Stimulated activated CD8-positive, alpha-beta memory T cell treated with anti-CD3 and anti-CD28 coated beads, Interleukin-15, amount 100 ng/mL, for 24 hours (primary cell): ENCODE results near the gene PPP4R4.

Experiments used
- DNase-seq: peaks from one replicate; pipeline ENCODE4 v3.0.0-alpha.2; 2020; ENCODE audit warnings: low read depth

The PPP4R4 gene

DNA sequence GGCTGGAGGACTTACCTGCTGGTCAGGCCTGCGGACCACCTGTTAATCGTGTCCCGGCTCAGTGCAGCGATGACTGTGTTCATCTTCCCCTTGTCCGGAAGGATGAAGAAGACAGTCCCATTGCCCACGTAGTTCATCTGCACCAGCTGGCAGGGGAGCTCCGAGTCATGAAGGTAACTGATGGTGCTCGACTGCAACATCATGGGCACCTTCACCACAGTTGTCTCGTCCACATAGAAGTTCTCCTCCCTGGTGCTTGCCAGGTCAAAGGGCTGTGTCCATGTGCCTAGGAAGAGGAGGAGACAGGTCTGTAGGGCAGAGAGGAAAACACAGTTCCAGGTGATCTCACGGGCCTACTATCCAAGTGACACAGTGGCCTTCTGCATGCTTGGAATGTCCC is 135.6 kb downstream of the PPP4R4 start:
- no peak for DNase-seq

DNA sequence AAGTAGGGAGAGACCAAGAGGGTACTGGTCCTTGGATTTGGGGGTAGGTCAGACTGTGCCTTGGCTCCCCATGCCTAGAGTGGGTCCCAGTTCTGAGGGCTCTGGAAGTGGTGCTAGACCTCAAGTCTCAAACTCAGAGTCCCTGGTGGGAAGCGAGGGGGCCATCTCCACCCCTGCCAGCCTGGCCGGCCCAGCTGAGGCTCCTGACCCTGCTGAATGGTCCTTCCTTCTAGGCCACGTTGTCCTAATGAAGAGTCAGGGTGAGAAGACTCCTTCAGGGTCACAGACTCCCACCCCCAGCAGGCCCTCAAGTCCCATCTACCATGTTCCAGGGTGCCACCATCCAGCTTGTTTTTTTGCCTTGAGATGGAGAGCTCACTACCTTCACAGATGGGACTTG is 136.1 kb downstream of the PPP4R4 start:
- no peak for DNase-seq

DNA sequence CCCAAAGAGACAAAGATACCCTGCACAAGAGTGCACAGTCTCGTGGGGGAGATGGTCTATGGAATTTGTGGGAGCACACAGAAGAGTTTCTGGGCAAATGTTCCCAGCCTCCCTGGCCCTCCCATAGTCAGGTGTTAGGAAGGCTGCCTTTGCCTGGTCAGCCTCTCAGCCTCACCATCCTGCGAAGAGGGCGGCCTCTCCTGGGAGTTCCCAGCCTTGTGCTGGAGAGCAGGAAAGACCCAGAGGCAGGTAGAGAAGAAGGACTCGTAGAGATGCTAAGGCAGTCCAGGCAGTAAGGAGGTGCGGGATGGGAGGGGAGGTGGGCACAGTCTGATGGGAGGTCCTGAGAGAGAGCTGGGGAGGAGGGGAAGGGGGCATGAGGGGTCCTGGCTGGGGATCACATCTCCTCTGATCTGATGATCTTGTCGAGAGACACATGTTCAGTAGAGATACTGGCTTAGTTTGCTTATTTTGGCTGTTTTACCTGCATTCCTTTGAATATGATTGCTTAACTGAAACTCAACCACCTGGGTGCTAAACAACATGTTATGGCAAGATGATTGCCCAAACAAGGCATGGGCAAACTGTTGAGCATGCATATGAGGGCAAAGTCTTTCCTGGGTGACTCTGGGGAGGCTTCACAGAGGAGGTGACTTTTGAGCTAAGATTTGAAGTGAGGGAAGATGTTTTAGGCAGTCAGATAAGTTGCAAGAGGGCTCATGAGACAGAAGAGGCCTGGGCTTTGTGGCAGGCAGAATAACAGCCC is 138.5 kb downstream of the PPP4R4 start:
- no peak for DNase-seq

DNA sequence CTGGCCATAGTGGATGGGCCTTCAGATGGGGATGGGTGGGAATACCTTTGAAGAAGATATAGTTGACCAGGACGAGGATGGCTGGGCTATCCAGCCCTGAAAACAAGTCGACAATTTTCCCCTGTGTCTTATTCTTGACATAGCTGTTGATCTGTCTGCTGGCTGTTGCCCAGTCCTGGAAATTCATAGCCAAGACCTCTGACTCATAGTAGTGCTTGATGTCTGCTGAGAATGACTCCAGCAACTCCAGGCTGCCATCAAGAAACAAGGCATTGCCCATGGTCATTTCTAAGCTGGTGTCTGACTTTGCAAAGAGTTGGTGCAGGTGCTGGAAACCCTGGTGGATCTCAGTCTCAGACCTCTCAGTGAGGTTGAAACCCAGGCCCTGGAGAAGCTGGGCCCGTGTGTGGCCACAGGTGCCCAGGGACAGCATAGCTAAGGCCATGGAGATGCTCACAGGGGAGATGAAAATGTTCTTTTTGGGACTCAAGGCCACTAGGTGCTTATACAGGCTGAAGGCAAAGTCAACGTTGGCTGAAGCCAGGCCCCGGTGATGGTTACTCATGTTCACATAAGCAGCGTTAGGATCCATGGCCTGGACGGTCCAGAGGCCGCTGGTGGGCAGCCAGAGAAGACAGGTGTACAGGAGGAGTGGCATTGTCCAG is 140.0 kb downstream of the PPP4R4 start:
- DNase-seq = no peak

DNA sequence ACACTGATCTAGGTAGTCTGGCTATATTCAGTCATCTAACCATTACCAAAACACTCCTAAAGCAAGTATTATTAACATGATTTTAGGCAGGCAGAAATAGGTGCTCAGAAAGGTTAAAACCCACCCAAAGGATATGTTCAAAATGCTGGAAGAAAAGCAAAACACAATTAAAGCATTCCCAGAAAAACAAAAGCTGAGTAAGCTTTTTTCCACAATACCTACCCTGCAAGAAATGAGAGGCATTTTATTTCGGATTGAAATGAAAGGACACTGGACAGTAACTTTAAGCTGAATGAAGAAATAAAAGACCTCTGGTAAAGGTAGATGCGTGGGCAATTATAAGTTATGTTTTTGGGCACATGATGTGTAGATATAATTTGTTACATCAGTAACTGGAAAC is 140.8 kb downstream of the PPP4R4 start:
- no peak for DNase-seq

DNA sequence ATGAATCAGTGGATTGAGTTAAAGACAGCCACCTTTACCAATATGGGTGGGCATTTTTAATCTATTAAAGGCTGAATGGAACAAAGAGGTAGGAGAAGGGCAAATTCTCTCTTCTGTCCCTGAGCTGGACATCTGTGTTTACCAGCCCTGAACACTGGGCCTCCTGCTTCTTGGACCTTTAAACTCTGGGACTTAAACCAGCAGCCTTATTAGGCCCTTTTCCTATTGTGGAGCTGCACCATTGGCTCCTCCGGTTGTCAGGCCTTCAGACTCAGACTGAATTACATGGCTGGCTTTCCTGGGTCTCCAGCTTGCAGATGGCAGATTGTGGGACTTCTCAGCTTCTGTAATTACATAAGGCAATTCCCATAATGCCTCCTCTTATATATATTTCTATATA is 142.6 kb downstream of the PPP4R4 start:
- no peak for DNase-seq

DNA sequence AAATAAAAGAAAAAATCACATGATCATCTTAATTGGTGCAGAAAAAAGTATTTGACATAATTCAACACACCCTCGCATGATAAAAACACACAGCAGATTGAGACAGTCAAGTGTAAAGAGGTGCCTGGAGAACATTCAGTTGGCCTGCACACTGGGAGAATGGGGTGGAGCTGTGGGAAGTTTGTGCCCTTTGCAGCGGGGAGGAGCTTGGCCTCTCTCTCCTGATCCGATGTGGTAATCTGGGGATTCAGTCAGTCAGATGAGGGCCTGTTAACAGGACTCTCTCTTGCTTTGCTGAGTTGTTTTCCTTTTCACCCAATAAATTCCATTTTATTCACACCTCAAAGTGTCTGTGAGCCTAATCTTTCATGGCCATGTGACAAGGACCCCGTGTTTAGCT is 143.1 kb downstream of the PPP4R4 start:
- DNase-seq = no peak

DNA sequence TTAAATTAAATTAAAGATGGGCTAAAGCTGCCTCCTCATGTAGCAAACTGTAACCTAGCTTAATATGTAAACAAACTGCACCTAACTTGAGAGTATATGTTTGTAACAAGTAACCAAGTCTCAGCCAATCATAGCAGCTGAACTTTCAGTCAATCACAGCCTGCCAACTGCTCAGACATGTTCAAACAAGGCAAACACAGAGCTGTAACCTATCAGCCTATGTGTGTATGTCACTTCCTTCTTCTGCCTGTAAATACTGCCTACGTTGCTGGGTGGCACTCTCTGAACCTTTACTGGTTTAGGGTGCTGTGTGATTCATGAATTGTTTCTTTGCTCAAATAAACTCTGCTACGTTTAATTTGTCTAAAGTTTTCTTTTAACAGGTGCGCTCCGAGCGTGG is 146.1 kb downstream of the PPP4R4 start:
- DNase-seq = no peak

DNA sequence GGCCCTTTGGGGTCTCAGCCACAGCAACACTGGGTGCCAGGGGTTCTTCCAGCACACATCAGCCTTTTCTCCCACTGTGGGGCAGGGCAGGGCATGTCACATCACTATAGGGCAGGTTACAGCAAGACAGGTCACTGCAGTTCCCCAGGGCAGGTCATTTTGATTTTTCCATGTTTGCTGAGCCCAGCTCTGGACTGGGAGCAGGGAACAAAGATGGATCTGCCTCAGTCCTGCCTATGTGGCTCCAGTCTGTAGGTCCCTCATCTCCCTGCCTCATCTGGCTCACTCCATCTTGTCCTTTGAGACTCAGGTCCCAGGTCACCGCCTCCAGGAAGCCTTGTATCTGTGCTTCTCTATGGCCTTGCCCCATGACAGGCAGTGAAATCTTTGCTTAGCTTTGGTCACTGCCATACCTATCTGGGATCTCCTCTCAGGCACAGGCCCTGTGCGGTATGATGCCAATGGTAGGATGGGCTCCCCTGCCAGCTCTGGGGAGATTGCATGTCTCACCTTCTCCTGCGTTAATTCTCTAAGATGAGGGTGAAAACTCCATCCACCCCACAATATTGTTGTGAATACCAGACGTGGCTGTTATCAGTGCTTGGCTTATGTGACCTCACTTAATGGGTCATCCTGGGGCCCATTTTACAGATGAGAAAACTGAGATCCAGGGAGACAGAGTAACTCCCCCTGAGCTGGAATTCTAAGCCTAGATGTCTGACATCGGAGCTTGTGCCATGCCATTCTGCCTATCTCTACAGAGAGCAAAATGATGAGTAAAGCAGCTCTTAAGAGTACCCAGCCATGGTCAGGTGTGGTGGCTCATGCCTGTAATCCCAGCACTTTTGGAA is 147.5 kb downstream of the PPP4R4 start:
- no peak for DNase-seq

DNA sequence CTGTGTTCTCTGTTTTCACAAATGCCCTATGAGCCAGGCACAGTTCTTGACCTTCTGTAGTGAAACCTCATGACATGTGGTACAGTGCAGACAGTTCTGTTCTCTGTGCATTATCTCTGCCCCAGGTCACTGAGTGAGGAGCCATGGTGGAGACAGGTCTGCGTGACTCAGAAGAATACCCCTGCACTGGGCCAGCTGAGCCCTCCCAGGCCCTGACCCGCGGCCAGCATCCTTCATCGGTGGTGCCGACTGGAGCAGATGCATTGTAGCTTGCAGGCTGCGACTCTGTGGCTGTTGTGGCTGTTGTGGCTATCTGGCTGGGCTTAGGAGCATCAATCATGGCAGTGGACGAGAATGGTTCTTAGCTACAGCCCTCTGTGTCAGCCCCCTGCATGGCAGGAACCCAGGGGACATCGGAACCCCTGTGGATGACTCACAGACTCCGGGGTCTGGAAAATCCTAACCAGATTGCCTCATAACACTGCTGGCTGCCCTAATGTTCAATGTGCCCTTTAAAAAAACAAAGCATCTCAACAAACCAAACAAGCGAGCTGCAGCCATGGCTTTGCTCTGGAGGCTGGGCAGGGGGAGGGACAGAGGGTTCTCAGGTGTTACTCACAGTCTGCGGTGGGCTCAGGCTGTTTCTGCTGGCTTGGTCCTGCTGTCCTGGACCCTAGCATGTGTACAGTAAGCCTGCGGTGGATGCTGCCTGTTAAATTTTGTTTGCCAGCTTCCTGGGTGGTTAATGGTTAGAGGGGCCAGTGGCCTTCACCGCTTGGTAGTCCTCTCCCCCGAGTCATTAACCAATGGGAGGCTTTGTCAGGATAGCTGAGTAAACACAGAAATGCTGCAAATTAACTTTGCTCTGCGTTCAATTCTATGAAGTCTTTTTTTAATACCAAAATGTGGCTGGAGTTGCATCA is 148.8 kb downstream of the PPP4R4 start, which contains the start of gene SERPINA6:
SERPINA6 (minus strand) TSS at position 689 of the 923 bp plus-strand sequence. CDS start 8,688 bp downstream, outside the sequence.
- no peak for DNase-seq

DNA sequence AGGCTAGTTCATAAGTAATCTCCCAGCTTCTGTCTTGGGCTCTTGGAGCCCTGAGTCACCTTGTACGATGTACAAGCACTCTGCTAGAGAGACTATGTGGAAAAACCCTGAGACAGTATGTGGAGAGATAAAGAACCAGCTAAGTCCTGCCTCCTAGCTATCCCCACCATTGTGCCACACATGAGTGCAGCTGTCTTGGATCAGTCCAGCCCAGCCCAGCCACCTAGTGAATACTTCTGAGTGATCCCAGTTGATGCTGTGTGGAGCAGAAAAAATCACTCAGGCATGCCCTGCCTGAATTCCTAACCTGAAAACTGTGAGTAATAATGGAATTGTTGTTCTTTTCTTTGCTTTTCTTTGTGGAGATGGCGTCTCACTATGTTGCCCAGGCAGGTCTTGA is 154.1 kb downstream of the PPP4R4 start:
- DNase-seq = no peak
